Esophagus squamous epithelium (tissue), 5 donors: Measurements from ENCODE around the gene CCDC159. TPM values are rescaled to one million over a fixed set of nuclear protein-coding genes. Genes with fewer than 3 reads are reported as not detected.

Source experiments
- DNase-seq: peaks from one replicate; lab custom pipeline; 2025; lab: John Stamatoyannopoulos, UW
- H3K27ac ChIP-seq, 4 donors: fragments of 200-600 bp; sonication (generic); one replicate each; pipeline ENCODE4 v1.5.1; 2016 to 2019; ENCODE audit warnings: mild to moderate bottlenecking in 1 of 4
- H3K27me3 ChIP-seq, 4 donors: fragments of 200-600 bp; sonication (generic); 1 replicate in 3 of 4; 2 replicates in 1 of 4; pipeline versions ENCODE4 v1.5.1 to v1.6.0; 2017 to 2021; ENCODE audit warnings: antibody characterized with exemption in 1 of 4
- H3K36me3 ChIP-seq, 3 donors: fragments of 200-600 bp; sonication (generic); one replicate each; pipeline ENCODE4 v1.5.1; 2016 to 2019
- H3K4me1 ChIP-seq, 3 donors: fragments of 200-600 bp; sonication (generic); one replicate each; pipeline ENCODE4 v1.5.1; 2017 to 2019
- H3K4me3 ChIP-seq, 4 donors: fragments of 200-600 bp; sonication (generic); 1 replicate in 3 of 4; 2 replicates in 1 of 4; pipeline ENCODE4 v1.5.1; 2016 to 2019; ENCODE audit warnings: mild to moderate bottlenecking in 2 of 4, moderate library complexity in 1 of 4
- H3K9me3 ChIP-seq, 3 donors: fragments of 200-600 bp; sonication (generic); one replicate each; pipeline ENCODE4 v1.5.1; 2016 to 2019
- POLR2A ChIP-seq, 4 donors: fragments of 450-650 bp; IDR thresholded peaks; one replicate each; pipeline ENCODE4 v1.6.1; 2017; ENCODE audit warnings: antibody characterized with exemption in 4 of 4, mild to moderate bottlenecking in 4 of 4, moderate library complexity in 3 of 4
- WGBS, 2 donors: methylation state at CpG; one replicate each; pipeline ENCODE4 v1.1.5; 2018; 5-methylcytosine and 5-hydroxymethylcytosine counted together
- intact Hi-C: fragments of 100-400 bp; cut with DNase I; formaldehyde crosslinking; loops from one replicate; pipeline ENCODE4 v1.15.0; 2022
- total RNA-seq, 4 donors: library from RNA; depleted of rRNA; stranded (reverse); fragments of >200 nt; gene quantifications; one replicate each; pipeline ENCODE4 v1.1.0, GENCODE V29; 2016
- TF ChIP-seq, protein P1 (sequence below), 6 experiments: fragments of 450-650 bp in 4 of 6; fragments of 200-600 bp in 2 of 6; sonication (generic) in 2 of 6; IDR thresholded peaks; one replicate each; pipeline ENCODE4 v1.5.1; 2016 to 2019; ENCODE audit warnings: antibody characterized with exemption in 6 of 6, mild to moderate bottlenecking in 4 of 6, moderate library complexity in 4 of 6
- donor health status: DM: yes; HTN: yes; CAD: no.

CCDC159 gene
- total RNA-seq, 4 donors from 2014 or later: 5.7 to 17.7 (median 8.0) TPM

DNA sequence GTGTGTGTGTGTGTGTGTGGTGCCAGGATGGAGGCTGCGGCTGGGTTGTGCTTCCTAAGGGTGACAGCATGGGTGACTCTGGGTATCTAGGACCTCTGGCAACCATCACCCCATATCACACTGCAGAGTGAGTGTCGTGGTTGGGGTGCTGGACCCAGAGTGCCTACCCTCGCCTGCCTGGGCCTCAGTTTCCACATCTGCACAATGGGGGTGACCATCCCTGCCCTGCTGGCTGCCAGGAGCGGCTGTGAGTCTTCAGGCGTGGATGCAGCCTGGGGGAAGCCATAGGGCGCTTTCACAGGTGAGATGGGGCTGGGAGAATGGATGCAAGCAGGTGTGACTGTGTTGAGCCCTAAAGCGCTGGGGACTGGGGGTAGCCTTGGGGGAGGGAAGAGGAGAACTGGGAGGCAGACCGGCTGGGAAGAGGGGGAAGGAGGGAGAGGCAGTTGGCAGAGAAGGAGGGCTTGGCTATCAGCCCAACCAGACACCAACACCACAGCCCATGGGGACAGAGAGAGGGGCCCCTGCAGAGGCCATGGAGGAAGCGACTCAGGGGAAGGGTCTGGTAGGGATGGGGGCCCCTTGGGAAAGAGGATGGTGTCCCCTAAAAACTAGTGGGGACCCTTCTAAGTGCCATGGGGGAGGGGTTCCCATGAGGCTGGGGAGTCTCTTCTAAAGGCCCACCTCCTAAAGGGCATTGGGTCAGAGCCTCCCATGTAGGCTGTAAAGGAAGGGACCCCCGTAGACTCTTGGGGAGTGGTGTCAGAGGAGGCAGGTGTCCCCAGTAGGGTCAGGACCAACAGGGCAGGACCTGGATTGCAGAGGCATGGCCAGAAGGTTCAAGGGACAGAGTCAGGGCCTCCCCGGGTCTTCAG lies 10.6 kb downstream of the CCDC159 start:
- Histone ChIP-seq H3K4me1 (peaks cover 0 to 48% (median 3%) of the 10 kb centered on the region in 3 donors), H3K9me3 (no peaks in the 10 kb centered on the region), H3K36me3 (peaks cover 0 to 7% (median 0%) of the 10 kb centered on the region in 3 donors), H3K27ac (no peak overlapping the region), H3K4me3 (no peak overlapping the region), H3K27me3 (no peaks in the 10 kb centered on the region)
- no peak for DNase-seq
- 48 to 89% methylated on average over 4 to 9 of the region's 11 CpGs for WGBS, 2 donors
- TF ChIP-seq, protein P1, sequence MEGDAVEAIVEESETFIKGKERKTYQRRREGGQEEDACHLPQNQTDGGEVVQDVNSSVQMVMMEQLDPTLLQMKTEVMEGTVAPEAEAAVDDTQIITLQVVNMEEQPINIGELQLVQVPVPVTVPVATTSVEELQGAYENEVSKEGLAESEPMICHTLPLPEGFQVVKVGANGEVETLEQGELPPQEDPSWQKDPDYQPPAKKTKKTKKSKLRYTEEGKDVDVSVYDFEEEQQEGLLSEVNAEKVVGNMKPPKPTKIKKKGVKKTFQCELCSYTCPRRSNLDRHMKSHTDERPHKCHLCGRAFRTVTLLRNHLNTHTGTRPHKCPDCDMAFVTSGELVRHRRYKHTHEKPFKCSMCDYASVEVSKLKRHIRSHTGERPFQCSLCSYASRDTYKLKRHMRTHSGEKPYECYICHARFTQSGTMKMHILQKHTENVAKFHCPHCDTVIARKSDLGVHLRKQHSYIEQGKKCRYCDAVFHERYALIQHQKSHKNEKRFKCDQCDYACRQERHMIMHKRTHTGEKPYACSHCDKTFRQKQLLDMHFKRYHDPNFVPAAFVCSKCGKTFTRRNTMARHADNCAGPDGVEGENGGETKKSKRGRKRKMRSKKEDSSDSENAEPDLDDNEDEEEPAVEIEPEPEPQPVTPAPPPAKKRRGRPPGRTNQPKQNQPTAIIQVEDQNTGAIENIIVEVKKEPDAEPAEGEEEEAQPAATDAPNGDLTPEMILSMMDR (IDR thresholded peaks at IDR 0.05): no peak
- TF ChIP-seq POLR2A (IDR thresholded peaks at IDR 0.05): no peak
- intact Hi-C loops: no loop called here

GRCh38 chr19:11359421-11359820 lies 13.1 kb downstream of the CCDC159 start:
- intact Hi-C loops: no loop called here
- H3K9me3 ChIP-seq: no peaks in the 10 kb centered on the region
- 72 to 75% methylated on average over 4 to 8 of the region's 11 CpGs for WGBS, 2 donors
- H3K4me3 ChIP-seq: no peak overlapping the region
- TF ChIP-seq, protein P1 (IDR thresholded peaks at IDR 0.05): no peak
- TF ChIP-seq POLR2A (IDR thresholded peaks at IDR 0.05): no peak
- H3K4me1 ChIP-seq: peaks cover 0 to 48% (median 3%) of the 10 kb centered on the region in 3 donors
- no peaks in the 10 kb centered on the region for H3K27me3 ChIP-seq
- H3K27ac ChIP-seq: peak overlapping the region in 2 of 4 donors; percentile 4 to 60
- peaks cover 0 to 30% (median 0%) of the 10 kb centered on the region in 3 donors for H3K36me3 ChIP-seq
- no peak for DNase-seq

- Histone ChIP-seq H3K4me1 (peaks cover 0 to 33% (median 3%) of the 10 kb centered on the region in 3 donors), H3K9me3 (no peaks in the 10 kb centered on the region), H3K4me3 (peak overlapping the region in 2 of 4 donors; percentile 1 to 23), H3K27me3 (no peaks in the 10 kb centered on the region), H3K27ac (no peak overlapping the region), H3K36me3 (peaks cover 0 to 48% (median 0%) of the 10 kb centered on the region in 3 donors)
- TF ChIP-seq POLR2A (IDR thresholded peaks at IDR 0.05): no peak
- TF ChIP-seq, protein P1 (IDR thresholded peaks at IDR 0.05): no peak
- intact Hi-C loops: no loop called here
- WGBS, 2 donors: 59 to 79% methylated on average over 7 to 16 of the region's 43 CpGs
- DNase-seq: no peak
Measured at GRCh38 chr19:11361037-11361770, 14.9 kb downstream of the CCDC159 start.

- no peak for DNase-seq
- Histone ChIP-seq H3K4me3 (no peak overlapping the region), H3K4me1 (peaks cover 0 to 25% (median 0%) of the 10 kb centered on the region in 3 donors), H3K27ac (no peak overlapping the region), H3K36me3 (peaks cover 0 to 56% (median 0%) of the 10 kb centered on the region in 3 donors), H3K27me3 (no peaks in the 10 kb centered on the region), H3K9me3 (no peaks in the 10 kb centered on the region)
- intact Hi-C loops: no loop called here
- no peak for TF ChIP-seq POLR2A (IDR thresholded peaks at IDR 0.05)
- TF ChIP-seq, protein P1 (IDR thresholded peaks at IDR 0.05): no peak
- 84 to 86% methylated on average over 13 to 34 of the region's 35 CpGs for WGBS, 2 donors
Measured at GRCh38 chr19:11361771-11362731, 15.7 kb downstream of the CCDC159 start.
